GM19324 (cell line): ENCODE measurements around the gene DCDC1.

Experiments
- ATAC-seq: cut with Tn5 transposase; IDR thresholded peaks from one replicate; pipeline ENCODE4 v1.9.1; 2021; ENCODE audit warnings: mild to moderate bottlenecking, moderate library complexity; ENCODE audit not compliant: unreplicated experiment, low FRiP score

Gene DCDC1

GRCh38 chr11:31110830-31111229 is 258.7 kb downstream of the DCDC1 start:
- no peak for ATAC-seq

- ATAC-seq: no peak
These were observed 260.1 kb downstream of the DCDC1 start for GRCh38 chr11:31109446-31109845.

- ATAC-seq: no peak
These were observed 261.9 kb downstream of the DCDC1 start for GRCh38 chr11:31107649-31108048.

GRCh38 chr11:31106968-31107576 is 262.5 kb downstream of the DCDC1 start:
- ATAC-seq: peak; percentile 57

- ATAC-seq: no peak
These were observed 263.2 kb downstream of the DCDC1 start for GRCh38 chr11:31106326-31106725.

GRCh38 chr11:31102875-31103274 is 266.7 kb downstream of the DCDC1 start:
- no peak for ATAC-seq

- ATAC-seq: no peak
These were observed 267.2 kb downstream of the DCDC1 start for GRCh38 chr11:31102316-31102715.

- no peak for ATAC-seq
These were observed 273.2 kb downstream of the DCDC1 start for GRCh38 chr11:31096191-31096805.

- no peak for ATAC-seq
These were observed 276.9 kb downstream of the DCDC1 start for GRCh38 chr11:31092638-31093037.

- ATAC-seq: no peak
These were observed 280.4 kb downstream of the DCDC1 start for GRCh38 chr11:31089117-31089516.

GRCh38 chr11:31069447-31070205 is 299.9 kb downstream of the DCDC1 start:
- ATAC-seq: no peak

- no peak for ATAC-seq
These were observed 308.7 kb downstream of the DCDC1 start for GRCh38 chr11:31060880-31061279.

- ATAC-seq: no peak
These were observed 310.0 kb downstream of the DCDC1 start for GRCh38 chr11:31059529-31059928.

- ATAC-seq: no peak
These were observed 319.3 kb downstream of the DCDC1 start for GRCh38 chr11:31050061-31050765.

GRCh38 chr11:31045335-31045734 is 324.2 kb downstream of the DCDC1 start:
- no peak for ATAC-seq

GRCh38 chr11:31030138-31030792 is 339.3 kb downstream of the DCDC1 start:
- ATAC-seq: no peak

GRCh38 chr11:31026315-31026714 is 343.2 kb downstream of the DCDC1 start:
- ATAC-seq: no peak

GRCh38 chr11:31022080-31022479 is 347.5 kb downstream of the DCDC1 start:
- ATAC-seq: no peak

GRCh38 chr11:31019786-31020185 is 349.8 kb downstream of the DCDC1 start:
- no peak for ATAC-seq

- ATAC-seq: no peak
These were observed 364.3 kb downstream of the DCDC1 start for GRCh38 chr11:31005202-31005601.

GRCh38 chr11:31001427-31001826 is 368.1 kb downstream of the DCDC1 start:
- ATAC-seq: no peak
